GM18498 (cell line): ENCODE measurements around the gene KLK6.

Experiments
- ATAC-seq: cut with Tn5 transposase; IDR thresholded peaks from one replicate; pipeline ENCODE4 v1.9.1; 2021; ENCODE audit warnings: mild to moderate bottlenecking, moderate library complexity; ENCODE audit not compliant: unreplicated experiment

Gene KLK6

GRCh38 chr19:50969413-50969760 lies at the start of gene KLK6:
TSS of gene KLK6 (minus strand) at chr19:50969591. CDS start at chr19:50968104, 1,487 bp downstream.
- no peak for ATAC-seq

DNA sequence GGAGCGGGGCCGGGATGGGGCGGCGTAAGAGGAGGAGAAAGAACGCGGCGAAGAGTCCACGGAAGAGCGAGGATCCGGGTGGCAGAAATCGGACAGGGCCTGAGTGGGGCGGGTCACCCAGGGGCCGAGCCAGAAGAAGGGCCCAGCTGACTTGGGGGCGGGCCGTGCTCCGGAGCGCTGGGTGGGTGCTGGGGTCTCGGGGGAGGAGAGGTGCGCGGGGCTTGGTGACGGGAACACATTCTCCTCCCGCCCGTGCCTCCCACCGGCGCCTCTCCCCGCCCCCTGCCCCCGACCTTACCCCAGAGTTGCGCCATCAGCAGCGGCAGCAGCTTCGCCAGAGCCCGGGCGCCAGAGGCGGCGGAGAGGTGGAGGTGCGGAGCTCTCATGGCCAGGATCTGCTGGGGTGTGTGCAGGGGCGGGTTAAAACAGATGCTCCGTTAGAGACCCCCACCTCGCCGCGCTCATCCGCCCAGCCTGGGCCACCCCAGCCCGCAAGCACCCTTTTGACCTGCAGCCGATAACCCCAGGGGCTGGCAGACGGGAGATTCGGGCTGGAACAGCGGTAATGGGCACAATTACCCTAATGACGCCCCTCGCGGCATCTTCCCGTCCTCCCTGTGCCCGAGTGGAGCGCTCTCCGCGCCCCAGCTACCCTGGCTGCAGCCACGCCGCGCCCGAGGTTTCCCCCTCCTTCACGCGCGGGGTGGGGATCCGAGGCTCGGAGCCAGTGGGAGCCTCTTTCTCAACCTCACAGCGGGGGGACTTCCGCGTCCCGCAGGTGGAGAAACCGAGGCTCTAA lies 49.6 kb upstream of the KLK6 start:
- no peak for ATAC-seq

GRCh38 chr19:51016798-51017683 lies 47.6 kb upstream of the KLK6 start:
- ATAC-seq = no peak

- no peak for ATAC-seq
Measured at GRCh38 chr19:51015691-51016267, 46.4 kb upstream of the KLK6 start.

- ATAC-seq = no peak
Measured at GRCh38 chr19:51014242-51014641, 44.9 kb upstream of the KLK6 start.

- ATAC-seq = no peak
Measured at GRCh38 chr19:51012661-51013190, 43.3 kb upstream of the KLK6 start.

DNA sequence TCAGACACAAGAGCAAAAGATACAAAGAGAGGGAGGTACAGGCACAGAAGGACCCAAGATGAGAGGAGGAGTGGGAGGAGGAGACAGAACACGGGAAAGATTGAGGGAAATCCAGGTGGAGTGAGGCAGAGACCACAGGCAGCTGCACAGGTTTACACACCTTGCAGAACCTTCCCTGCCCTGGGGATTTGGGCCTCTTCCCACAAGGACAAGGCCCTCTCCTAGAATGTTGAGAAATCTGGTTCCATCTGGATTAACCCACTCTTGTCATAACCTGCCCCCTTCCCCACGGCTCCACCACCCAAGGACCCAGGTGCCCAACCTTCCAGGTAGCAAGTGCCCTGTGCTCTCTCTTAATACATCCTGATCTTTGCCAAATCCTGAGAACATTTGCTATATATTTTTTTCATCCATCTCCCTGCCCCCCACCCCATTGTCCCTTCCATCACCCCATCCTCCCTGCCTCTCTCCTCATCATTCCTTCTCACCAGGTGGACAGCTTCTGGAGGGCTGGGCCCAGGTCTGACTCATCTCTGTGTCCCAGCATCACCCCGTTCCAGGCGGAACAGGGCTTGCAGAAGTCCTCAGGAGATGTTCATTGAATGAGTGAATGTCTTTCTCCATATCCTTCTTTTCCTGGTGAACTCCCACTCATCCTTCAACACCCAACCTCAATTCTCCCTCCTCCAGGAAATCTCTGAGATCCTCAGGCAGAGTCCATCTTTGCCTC lies 40.8 kb upstream of the KLK6 start:
- no peak for ATAC-seq

DNA sequence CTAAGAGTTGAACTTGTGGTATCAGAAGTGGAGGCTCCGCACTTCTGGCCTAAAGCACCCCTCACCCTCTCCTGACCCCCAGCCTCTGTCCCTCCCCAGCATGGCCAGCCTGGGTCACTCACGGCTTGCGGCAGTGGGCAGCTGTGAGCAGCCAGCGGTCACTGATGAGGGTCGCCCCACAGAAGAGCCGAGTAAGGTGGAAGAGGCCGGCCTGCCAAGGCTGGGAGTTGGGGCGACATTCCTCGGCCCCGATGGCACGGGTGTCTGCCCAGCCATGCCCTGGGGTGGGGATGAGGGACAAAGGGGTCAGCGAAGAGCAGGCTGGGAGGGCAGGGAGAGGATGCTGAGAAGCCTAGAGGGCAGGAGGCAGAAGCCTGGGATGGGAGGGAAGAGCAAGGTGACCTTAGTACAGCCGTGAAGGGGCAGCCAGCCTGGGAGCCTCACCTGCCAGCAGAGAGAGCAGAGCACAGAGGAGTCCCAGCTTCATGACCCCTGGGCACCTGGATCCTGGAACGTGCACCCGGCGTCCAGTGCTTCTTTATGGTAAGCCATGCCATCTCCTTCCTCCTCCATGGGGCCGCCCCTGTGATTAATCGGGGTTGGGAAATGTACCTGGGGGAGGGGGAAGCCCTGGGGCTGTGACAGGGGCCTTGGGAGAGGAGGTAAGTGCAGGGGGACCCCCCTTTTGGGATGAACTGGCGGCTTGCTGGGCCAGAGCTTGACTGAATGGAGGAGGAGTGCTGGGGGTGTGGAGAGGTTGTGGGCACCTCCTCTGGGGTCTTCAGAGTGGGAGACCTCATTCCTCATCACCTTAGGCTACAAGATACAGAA lies 39.9 kb upstream of the KLK6 start:
- ATAC-seq = no peak

GRCh38 chr19:51007488-51007887 lies 38.1 kb upstream of the KLK6 start:
- ATAC-seq = no peak

- no peak for ATAC-seq
Measured at GRCh38 chr19:51006406-51006805, 37.0 kb upstream of the KLK6 start.

GRCh38 chr19:51005248-51005647 lies 35.9 kb upstream of the KLK6 start:
- no peak for ATAC-seq

- no peak for ATAC-seq
Measured at GRCh38 chr19:51003316-51003715, 33.9 kb upstream of the KLK6 start.

DNA sequence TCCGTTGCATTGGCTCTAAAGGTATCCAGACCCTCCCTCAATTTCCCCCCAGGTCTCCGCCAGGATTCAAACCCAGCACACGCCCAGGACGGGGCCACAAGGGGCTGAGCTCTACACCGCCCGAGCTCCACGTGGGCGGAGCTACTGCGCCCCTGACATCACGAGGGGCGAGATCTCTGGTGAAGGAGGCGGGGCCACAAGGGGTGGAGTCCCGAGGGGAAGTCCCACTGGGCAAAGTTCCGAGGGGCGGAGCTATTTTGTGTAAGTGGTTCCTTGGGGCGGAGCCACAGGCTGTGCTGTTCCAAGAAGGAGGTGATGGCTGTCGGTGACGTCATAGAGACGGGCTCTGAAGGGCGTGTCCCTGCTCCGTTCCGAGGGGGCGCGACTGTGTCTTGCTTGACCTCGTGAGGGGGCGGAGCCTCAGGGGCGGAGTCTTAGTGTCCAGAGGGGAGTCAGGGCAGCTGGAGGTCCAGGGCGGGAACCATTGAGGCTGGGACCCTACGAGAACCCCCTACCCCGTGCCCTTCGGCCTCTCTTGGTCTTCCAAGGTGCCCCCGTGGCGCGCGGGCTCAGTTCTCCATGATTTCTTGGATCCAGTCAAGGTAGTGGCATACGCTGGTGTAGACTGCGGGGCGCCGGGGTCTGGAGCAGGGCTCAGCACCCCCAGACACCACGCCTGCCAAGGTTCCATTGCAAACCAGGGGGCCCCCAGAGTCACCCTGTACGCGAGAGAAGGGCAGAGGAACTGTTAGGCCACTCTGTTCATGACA lies 33.3 kb upstream of the KLK6 start:
- no peak for ATAC-seq

- no peak for ATAC-seq
Measured at GRCh38 chr19:51002089-51002532, 32.7 kb upstream of the KLK6 start.

- no peak for ATAC-seq
Measured at GRCh38 chr19:51001515-51001914, 32.1 kb upstream of the KLK6 start, which contains the start of gene KLK8. TSS of gene KLK8 (minus strand) at chr19:51001604. CDS start at chr19:51001167, 437 bp downstream.

- ATAC-seq = no peak
Measured at GRCh38 chr19:51000981-51001380, 31.6 kb upstream of the KLK6 start.

GRCh38 chr19:51000426-51000825 lies 31.0 kb upstream of the KLK6 start:
- ATAC-seq = no peak

- no peak for ATAC-seq
Measured at GRCh38 chr19:50998686-50999085, 29.3 kb upstream of the KLK6 start.

GRCh38 chr19:50998061-50998460 lies 28.7 kb upstream of the KLK6 start:
- no peak for ATAC-seq
